IMR-90 (cell line): Measurements from ENCODE around the gene SPCS3. TPM values are rescaled to one million over a fixed set of nuclear protein-coding genes. Genes with fewer than 3 reads are reported as not detected.

Experiments
- ATAC-seq: fragments of 200-7000 bp; cut with Tn5 transposase; 2 replicates; pipeline ENCODE4 v1.9.1; 2020; ENCODE audit warnings: low read depth, mild to moderate bottlenecking, moderate library complexity
- BruUV-seq: library from RNA; stranded (reverse); fragments of 400-500 nt; replicated peaks from 2 replicates; lab custom pipeline; 2021; lab: Mats Ljungman, UMichigan
- CTCF ChIA-PET: fragments of 300-600 bp; formaldehyde crosslinking; extraction: SDS; loops from one replicate; lab custom pipeline; 2021; ENCODE audit warnings: antibody characterized with exemption; lab: Yijun Ruan, JAX
- POLR2A ChIA-PET: fragments of 300-600 bp; sonication (Branson Sonifier 250); formaldehyde crosslinking; loops from one replicate; lab custom pipeline; 2022; ENCODE audit warnings: antibody characterized with exemption; ENCODE audit not compliant: unreplicated experiment; lab: Charles Lee
- DNase-seq: peaks from one replicate; pipeline ENCODE4 v3.0.0; 2013
- H2AFZ ChIP-seq: replicated peaks from 2 replicates; pipeline ENCODE3; 2013; ENCODE audit warnings: low read length, mild to moderate bottlenecking; ENCODE audit not compliant: poor library complexity
- H2AK5ac ChIP-seq: 2 replicates; pipeline ENCODE4 v1.6.1; 2013; ENCODE audit warnings: low read depth, low read length, inconsistent platforms
- H2AK9ac ChIP-seq: replicated peaks from 2 replicates; pipeline ENCODE3; 2013; ENCODE audit warnings: mild to moderate bottlenecking, low read depth, low read length, moderate library complexity; ENCODE audit not compliant: poor library complexity
- H2BK120ac ChIP-seq: 2 replicates; pipeline ENCODE4 v1.6.1; 2013; ENCODE audit warnings: low read depth, low read length, inconsistent platforms
- H2BK15ac ChIP-seq: 3 replicates; pipeline ENCODE4 v1.6.1; 2013; ENCODE audit warnings: low read depth, low read length, inconsistent platforms
- H2BK20ac ChIP-seq: 2 replicates; pipeline ENCODE4 v1.6.1; 2013; ENCODE audit warnings: low read depth, mild to moderate bottlenecking, inconsistent platforms, low read length, moderate library complexity
- H2BK5ac ChIP-seq: 2 replicates; pipeline ENCODE4 v1.6.1; 2013; ENCODE audit warnings: mild to moderate bottlenecking, low read depth, low read length, inconsistent platforms; ENCODE audit not compliant: poor library complexity, severe bottlenecking
- H3K14ac ChIP-seq: replicated peaks from 2 replicates; pipeline ENCODE4 v1.6.1; 2013; ENCODE audit warnings: low read depth, low read length, inconsistent platforms
- H3K18ac ChIP-seq: 2 replicates; pipeline ENCODE4 v1.6.1; 2013; ENCODE audit warnings: low read depth, low read length, control low read depth
- H3K23ac ChIP-seq: 2 replicates; pipeline ENCODE4 v1.6.1; 2013; ENCODE audit warnings: low read depth, low read length, inconsistent platforms
- H3K27ac ChIP-seq: 2 replicates; pipeline ENCODE4 v1.5.1; 2013; ENCODE audit warnings: mild to moderate bottlenecking, control low read depth, low read length; ENCODE audit not compliant: insufficient read depth
- H3K27me3 ChIP-seq: 2 replicates; pipeline ENCODE4 v1.6.1; 2013; ENCODE audit warnings: low read length; ENCODE audit not compliant: control insufficient read depth, insufficient read depth
- H3K36me3 ChIP-seq: 2 replicates; pipeline ENCODE4 v1.6.1; 2013; ENCODE audit warnings: low read length, mixed read lengths; ENCODE audit not compliant: control insufficient read depth, insufficient read depth
- H3K4ac ChIP-seq: 2 replicates; pipeline ENCODE4 v1.6.1; 2013; ENCODE audit warnings: low read depth, low read length, inconsistent platforms
- H3K4me1 ChIP-seq: 2 replicates; pipeline ENCODE4 v1.6.1; 2013; ENCODE audit warnings: low read length, mixed read lengths; ENCODE audit not compliant: control insufficient read depth, insufficient read depth
- H3K4me2 ChIP-seq: 2 replicates; pipeline ENCODE4 v1.6.1; 2013; ENCODE audit warnings: low read depth, mild to moderate bottlenecking, control low read depth, low read length, moderate library complexity
- H3K4me3 ChIP-seq: 2 replicates; pipeline ENCODE4 v1.5.1; 2013; ENCODE audit warnings: low read depth, mild to moderate bottlenecking, control low read depth, low read length, moderate library complexity; ENCODE audit not compliant: insufficient read depth
- H3K56ac ChIP-seq: 2 replicates; pipeline ENCODE4 v1.6.1; 2013; ENCODE audit warnings: low read length, inconsistent platforms; ENCODE audit not compliant: insufficient read depth; ENCODE audit errors: extremely low read depth
- H3K79me1 ChIP-seq, 2 experiments: 2 replicates each; pipeline ENCODE4 v1.6.1; 2013; ENCODE audit warnings: low read length in 2 of 2, inconsistent platforms in 1 of 2, low read depth in 1 of 2
- H3K9ac ChIP-seq: 2 replicates; pipeline ENCODE4 v1.6.1; 2013; ENCODE audit warnings: low read depth, low read length, control low read depth
- H3K9me1 ChIP-seq: 2 replicates; pipeline ENCODE4 v1.6.1; 2013; ENCODE audit warnings: low read length, inconsistent platforms; ENCODE audit not compliant: insufficient read depth
- H3K9me3 ChIP-seq: 2 replicates; pipeline ENCODE4 v1.6.1; 2013; ENCODE audit warnings: low read length; ENCODE audit not compliant: control insufficient read depth, insufficient read depth
- H4K20me1 ChIP-seq: 2 replicates; pipeline ENCODE4 v1.6.1; 2013; ENCODE audit warnings: low read length, inconsistent platforms; ENCODE audit not compliant: insufficient read depth
- H4K5ac ChIP-seq: 2 replicates; pipeline ENCODE4 v1.6.1; 2013; ENCODE audit warnings: mild to moderate bottlenecking, low read depth, low read length, control low read depth
- H4K8ac ChIP-seq, 2 experiments: 2 replicates each; pipeline ENCODE4 v1.6.1; 2013; ENCODE audit warnings: low read depth in 2 of 2, low read length in 2 of 2, control low read depth in 1 of 2, inconsistent platforms in 1 of 2
- H4K91ac ChIP-seq: 2 replicates; pipeline ENCODE4 v1.6.1; 2013; ENCODE audit warnings: low read depth, low read length, inconsistent platforms; ENCODE audit not compliant: insufficient read depth
- BHLHE40 ChIP-seq: fragments of 150-350 bp; IDR thresholded peaks from 2 replicates; pipeline ENCODE4 v1.6.1; 2016; ENCODE audit warnings: mild to moderate bottlenecking, low read depth, low read length
- CEBPB ChIP-seq: IDR thresholded peaks from 2 replicates; pipeline ENCODE4 v1.6.1; 2012; ENCODE audit warnings: low read depth, low read length, improper control_type of control experiment
- CHD1 ChIP-seq: IDR thresholded peaks from 2 replicates; pipeline ENCODE4 v1.6.1; 2012; ENCODE audit warnings: low read depth, low read length, improper control_type of control experiment
- CTCF ChIP-seq: conservative IDR thresholded peaks from 2 replicates; pipeline ENCODE4 v1.5.1; 2012; ENCODE audit warnings: mild to moderate bottlenecking, low read depth, low read length, improper control_type of control experiment
- ELK1 ChIP-seq: fragments of 150-350 bp; IDR thresholded peaks from 2 replicates; pipeline ENCODE4 v1.6.1; 2016; ENCODE audit warnings: low read depth, mild to moderate bottlenecking, low read length, moderate library complexity, borderline replicate concordance
- FOS ChIP-seq: fragments of 150-350 bp; IDR thresholded peaks from 2 replicates; pipeline ENCODE4 v1.6.1; 2016; ENCODE audit warnings: low read depth, low read length
- MAFK ChIP-seq: IDR thresholded peaks from 2 replicates; pipeline ENCODE4 v1.6.1; 2012; ENCODE audit warnings: low read depth, low read length, improper control_type of control experiment
- MAZ ChIP-seq: IDR thresholded peaks from 2 replicates; pipeline ENCODE4 v1.6.1; 2012; ENCODE audit warnings: low read depth, mild to moderate bottlenecking, low read length, improper control_type of control experiment, moderate library complexity, borderline replicate concordance
- MXI1 ChIP-seq: IDR thresholded peaks from 2 replicates; pipeline ENCODE4 v1.6.1; 2012; ENCODE audit warnings: low read depth, mild to moderate bottlenecking, low read length, moderate library complexity, borderline replicate concordance
- NFE2L2 ChIP-seq: fragments of 150-350 bp; IDR thresholded peaks from 2 replicates; pipeline ENCODE4 v1.6.1; 2016; ENCODE audit warnings: low read depth, mild to moderate bottlenecking, low read length
- POLR2A ChIP-seq: IDR thresholded peaks from 2 replicates; pipeline ENCODE4 v1.6.1; 2012; ENCODE audit warnings: mild to moderate bottlenecking, low read depth, low read length
- RAD21 ChIP-seq: IDR thresholded peaks from 2 replicates; pipeline ENCODE4 v1.6.1; 2012; ENCODE audit warnings: low read length, improper control_type of control experiment
- RCOR1 ChIP-seq: IDR thresholded peaks from 2 replicates; pipeline ENCODE4 v1.6.1; 2012; ENCODE audit warnings: mild to moderate bottlenecking, low read length, improper control_type of control experiment; ENCODE audit not compliant: insufficient replicate concordance
- RFX5 ChIP-seq: IDR thresholded peaks from 2 replicates; pipeline ENCODE4 v1.8.0; 2012; ENCODE audit warnings: low read depth, mild to moderate bottlenecking, low read length, moderate library complexity
- SMC3 ChIP-seq: fragments of 150-350 bp; IDR thresholded peaks from 2 replicates; pipeline ENCODE4 v1.6.1; 2016; ENCODE audit warnings: low read depth, mild to moderate bottlenecking, antibody characterized with exemption, low read length, moderate library complexity
- USF2 ChIP-seq: fragments of 150-350 bp; IDR thresholded peaks from 2 replicates; pipeline ENCODE4 v1.6.1; 2017; ENCODE audit warnings: mild to moderate bottlenecking, antibody characterized with exemption, low read length, low read depth
- WGBS, 2 experiments: methylation state at CpG; one replicate each; pipeline versions ENCODE4 v1.1.5 to v1.1.7; 2013; ENCODE audit warnings: missing lambda C conversion rate in 2 of 2; ENCODE audit not compliant: insufficient read length in 1 of 2; ENCODE audit errors: extremely low coverage in 2 of 2; 5-methylcytosine and 5-hydroxymethylcytosine counted together
- dilution Hi-C: fragments of 300-500 bp; cut with HindIII; formaldehyde crosslinking; loops from one replicate; pipeline ENCODE4 v1.14.3; 2018; ENCODE audit warnings: low sequenced_read_pairs; ENCODE audit not compliant: unreplicated experiment
- in situ Hi-C: fragments of 300-500 bp; cut with MboI; formaldehyde crosslinking; loops from 3 replicates; pipeline ENCODE4 v1.14.3; 2019; ENCODE audit warnings: low sequenced_read_pairs, inconsistent platforms, mixed read lengths
- intact Hi-C: fragments of 100-400 bp; cut with micrococcal nuclease; formaldehyde crosslinking; loops from 2 replicates; pipeline ENCODE4 v1.10.0; 2022
- polyA plus RNA-seq, 3 experiments: library from polyadenylated mRNA; depleted of rRNA; stranded (reverse); fragments of >200 nt; gene quantifications; 2 replicates each; pipeline ENCODE4 v1.2.3, GENCODE V29; 2012; ENCODE audit warnings: low replicate concordance in 1 of 3
- total RNA-seq: library from RNA; depleted of rRNA; stranded (reverse); fragments of >200 nt; gene quantifications from 2 replicates; pipeline ENCODE4 v1.2.3, GENCODE V29; 2012

The SPCS3 gene
- total and polyA plus RNA-seq, 2 of the 4 experiments (the other 2 are of a cell fraction): 41.6 to 77.4 TPM

GRCh38 chr4:176359590-176359989 lies 39.8 kb downstream of the SPCS3 start:
- Histone ChIP-seq H4K91ac (no peak overlapping the region), H3K9ac (no peak overlapping the region), H3K56ac (no peak overlapping the region), H3K23ac (no peak overlapping the region), H2AFZ (no peak overlapping the region), H2AK9ac (no peak overlapping the region), H2BK5ac (no peak overlapping the region), H2AK5ac (no peak overlapping the region), H3K14ac (no peak overlapping the region), H3K79me1 (no peaks in the 10 kb centered on the region), H3K18ac (no peak overlapping the region), H2BK20ac (no peak overlapping the region), H3K4me2 (no peak overlapping the region), H4K20me1 (no peaks in the 10 kb centered on the region), H3K36me3 (no peaks in the 10 kb centered on the region), H2BK120ac (no peak overlapping the region), H3K4me3 (no peak overlapping the region), H3K9me3 (no peaks in the 10 kb centered on the region; the same call in 1 of the 2 replicates), H3K4ac (no peak overlapping the region), H2BK15ac (no peak overlapping the region), H3K27me3 (no peaks in the 10 kb centered on the region), H3K4me1 (peaks cover 8% of the 10 kb centered on the region), H4K5ac (no peak overlapping the region), H3K9me1 (no peaks in the 10 kb centered on the region; the same call in 1 of the 2 replicates), H3K27ac (no peak overlapping the region), H4K8ac (no peak overlapping the region)
- ChIA-PET CTCF (no interaction called here), POLR2A (no interaction called here)
- dilution Hi-C loops: no loop called here
- BruUV-seq: no TSS peak
- ATAC-seq (peak; percentile 76), DNase-seq (peak; percentile 79)
- in situ Hi-C loops: loop anchor here (25.0 kb wide), 2 partner anchors 1178 to 1603 kb away; no protein-coding TSS in a partner anchor
- intact Hi-C loops: no loop called here
- TF ChIP-seq RAD21: no peak
- no peak for TF ChIP-seq POLR2A
- no peak for TF ChIP-seq BHLHE40
- no peak for TF ChIP-seq MXI1
- no peak for TF ChIP-seq CHD1
- no peak for TF ChIP-seq ELK1
- no peak for TF ChIP-seq MAZ
- TF ChIP-seq RFX5: no peak
- no peak for TF ChIP-seq FOS
- no peak for TF ChIP-seq USF2
- no peak for TF ChIP-seq CTCF
- TF ChIP-seq NFE2L2: no peak
- no peak for TF ChIP-seq MAFK
- TF ChIP-seq RCOR1: no peak
- TF ChIP-seq CEBPB: no peak
- TF ChIP-seq SMC3: no peak
- no CpG with 5 or more reads among the region's 2 CpGs for WGBS, 2 experiments
